BLaER1 treated with 17β-estradiol and CSF1 and Interleukin-3, amounts not matched to agents 10 nM and 100 nM (cell line): ENCODE measurements around the gene HPD.

ENCODE experiments used
- H3K27ac ChIP-seq, 11 experiments: shearing (Covaris generic); formaldehyde crosslinking; 2 replicates each; pipeline ENCODE4 v1.8.1; 2022
- H3K27me3 ChIP-seq, 11 experiments: shearing (Covaris generic); formaldehyde crosslinking; 2 replicates each; pipeline ENCODE4 v1.8.1; 2022
- H3K36me3 ChIP-seq, 11 experiments: shearing (Covaris generic); formaldehyde crosslinking; 2 replicates each; pipeline ENCODE4 v1.8.1; 2022
- H3K4me1 ChIP-seq, 10 experiments: shearing (Covaris generic); formaldehyde crosslinking; 2 replicates each; pipeline ENCODE4 v1.8.1; 2022
- H3K4me2 ChIP-seq, 11 experiments: shearing (Covaris generic); formaldehyde crosslinking; 2 replicates each; pipeline ENCODE4 v1.8.1; 2022
- H3K4me3 ChIP-seq, 10 experiments: shearing (Covaris generic); formaldehyde crosslinking; 2 replicates each; pipeline ENCODE4 v1.8.1; 2022
- H3K9ac ChIP-seq, 11 experiments: shearing (Covaris generic); formaldehyde crosslinking; 2 replicates each; pipeline ENCODE4 v1.8.1; 2022
- H3K9me3 ChIP-seq, 11 experiments: shearing (Covaris generic); formaldehyde crosslinking; replicated peaks in 1 of 11; 2 replicates each; pipeline ENCODE4 v1.8.1; 2022
- H4K20me1 ChIP-seq, 11 experiments: shearing (Covaris generic); formaldehyde crosslinking; 2 replicates each; pipeline ENCODE4 v1.8.1; 2022
- Cebpa-rat ChIP-seq, 11 experiments: shearing (Covaris generic); IDR thresholded peaks; 2 replicates each; pipeline ENCODE4 v1.8.1; 2022

HPD gene

GRCh38 chr12:121849665-121850064, 9.0 kb downstream of the HPD start:
- Histone ChIP-seq H3K27me3 (no peaks in the 10 kb centered on the region), H3K4me1 (peaks cover 0 to 26% (median 10%) of the 10 kb centered on the region in 10 experiments; a peak in 11 of 20 replicates), H4K20me1 (no peaks in the 10 kb centered on the region), H3K4me3 (no peak overlapping the region), H3K36me3 (no peaks in the 10 kb centered on the region), H3K9me3 (no peaks in the 10 kb centered on the region), H3K9ac (no peak overlapping the region), H3K4me2 (no peak overlapping the region), H3K27ac (no peak overlapping the region)
- no peak for TF ChIP-seq Cebpa-rat (IDR thresholded peaks at IDR 0.05)

- Histone ChIP-seq H3K9ac (no peak overlapping the region), H3K27ac (no peak overlapping the region), H3K4me3 (no peak overlapping the region), H3K9me3 (no peaks in the 10 kb centered on the region), H3K27me3 (no peaks in the 10 kb centered on the region), H3K4me2 (no peak overlapping the region), H4K20me1 (no peaks in the 10 kb centered on the region), H3K4me1 (peaks cover 0 to 24% (median 8%) of the 10 kb centered on the region in 10 experiments; a peak in 9 of 20 replicates), H3K36me3 (no peaks in the 10 kb centered on the region)
- no peak for TF ChIP-seq Cebpa-rat (IDR thresholded peaks at IDR 0.05)
Observed at GRCh38 chr12:121849211-121849610, 9.4 kb downstream of the HPD start.

GRCh38 chr12:121845701-121846100, 13.0 kb downstream of the HPD start:
- no peaks in the 10 kb centered on the region for H3K36me3 ChIP-seq
- H3K27me3 ChIP-seq: no peaks in the 10 kb centered on the region
- H3K9ac ChIP-seq: 0 out of 22 replicates have a peak overlapping the region, but pooled peaks of 1 of the 11 experiments have one; percentile 6
- no peaks in the 10 kb centered on the region for H3K9me3 ChIP-seq
- H3K4me3 ChIP-seq: no peak overlapping the region
- peak overlapping the region in 6 of 11 experiments; percentile 1 to 32 (median 8); a peak in 6 of 22 replicates for H3K4me2 ChIP-seq
- H3K4me1 ChIP-seq: peaks cover 0 to 19% (median 3%) of the 10 kb centered on the region in 10 experiments; a peak in 7 of 20 replicates
- no peak overlapping the region; a peak in 2 of 22 replicates for H3K27ac ChIP-seq
- H4K20me1 ChIP-seq: no peaks in the 10 kb centered on the region
- TF ChIP-seq Cebpa-rat (IDR thresholded peaks at IDR 0.05): no peak

- H3K27me3 ChIP-seq: no peaks in the 10 kb centered on the region
Observed at GRCh38 chr12:121843236-121843982, 15.2 kb downstream of the HPD start.

GRCh38 chr12:121839993-121840761, 18.5 kb downstream of the HPD start:
- H3K4me1 ChIP-seq: peaks cover 6 to 16% (median 11%) of the 10 kb centered on the region in 10 experiments
- peak overlapping the region in 10 of 11 experiments; percentile 1 to 76 (median 64); a peak in 17 of 22 replicates for H3K27ac ChIP-seq
- no peaks in the 10 kb centered on the region for H3K27me3 ChIP-seq
- no peaks in the 10 kb centered on the region for H3K36me3 ChIP-seq
- peak overlapping the region; percentile 60 to 74 (median 66) for H3K4me3 ChIP-seq
- H4K20me1 ChIP-seq: no peaks in the 10 kb centered on the region
- H3K9me3 ChIP-seq: no peaks in the 10 kb centered on the region
- H3K4me2 ChIP-seq: peak overlapping the region; percentile 84 to 99 (median 94)
- no peak for TF ChIP-seq Cebpa-rat (IDR thresholded peaks at IDR 0.05)
- H3K9ac ChIP-seq: peak overlapping the region; percentile 69 to 81 (median 77)

More at GRCh38 chr12:121843236-121843982, 15.2 kb downstream of the HPD start:
- no peaks in the 10 kb centered on the region for H4K20me1 ChIP-seq
- H3K4me2 ChIP-seq: no peak overlapping the region
- H3K4me1 ChIP-seq: peaks cover 6 to 30% (median 14%) of the 10 kb centered on the region in 10 experiments
- no peak overlapping the region for H3K27ac ChIP-seq
- H3K4me3 ChIP-seq: no peak overlapping the region
- H3K9me3 ChIP-seq: no peaks in the 10 kb centered on the region
- no peak for TF ChIP-seq Cebpa-rat (IDR thresholded peaks at IDR 0.05)
- H3K9ac ChIP-seq: no peak overlapping the region
- H3K36me3 ChIP-seq: no peaks in the 10 kb centered on the region

- H3K9ac ChIP-seq: peak overlapping the region; percentile 69 to 81 (median 77)
- no peaks in the 10 kb centered on the region for H4K20me1 ChIP-seq
- H3K4me3 ChIP-seq: peak overlapping the region; percentile 60 to 74 (median 66)
- no peak for TF ChIP-seq Cebpa-rat (IDR thresholded peaks at IDR 0.05)
- H3K36me3 ChIP-seq: no peaks in the 10 kb centered on the region
- peak overlapping the region; percentile 89 to 99 (median 94) for H3K4me2 ChIP-seq
- H3K4me1 ChIP-seq: peaks cover 6 to 16% (median 11%) of the 10 kb centered on the region in 10 experiments
- H3K27ac ChIP-seq: peak overlapping the region in 10 of 11 experiments; percentile 1 to 76 (median 64); a peak in 17 of 22 replicates
- H3K27me3 ChIP-seq: no peaks in the 10 kb centered on the region
- no peaks in the 10 kb centered on the region for H3K9me3 ChIP-seq
Observed at GRCh38 chr12:121839106-121839992, 19.3 kb downstream of the HPD start.

- TF ChIP-seq Cebpa-rat (IDR thresholded peaks at IDR 0.05): no peak
- no peaks in the 10 kb centered on the region for H3K27me3 ChIP-seq
- H3K27ac ChIP-seq: no peak overlapping the region
- no peaks in the 10 kb centered on the region; a peak in 1 of 22 replicates for H4K20me1 ChIP-seq
- no peak overlapping the region for H3K4me2 ChIP-seq
- peaks cover 6 to 16% (median 11%) of the 10 kb centered on the region in 10 experiments for H3K4me1 ChIP-seq
- H3K4me3 ChIP-seq: no peak overlapping the region
- no peak overlapping the region for H3K9ac ChIP-seq
- no peaks in the 10 kb centered on the region for H3K9me3 ChIP-seq
- 0 out of 22 replicates have a peak, but pooled peaks cover 0 to 7% (median 0%) of the 10 kb centered on the region in 11 experiments for H3K36me3 ChIP-seq
Observed at GRCh38 chr12:121838126-121838525, 20.5 kb downstream of the HPD start.

- no peak overlapping the region for H3K9ac ChIP-seq
- no peak overlapping the region for H3K27ac ChIP-seq
- H3K36me3 ChIP-seq: peaks cover 0 to 10% (median 2%) of the 10 kb centered on the region in 11 experiments; a peak in 7 of 22 replicates
- no peaks in the 10 kb centered on the region for H3K27me3 ChIP-seq
- no peaks in the 10 kb centered on the region; a peak in 1 of 22 replicates for H4K20me1 ChIP-seq
- no peak overlapping the region for H3K4me2 ChIP-seq
- no peak overlapping the region for H3K4me3 ChIP-seq
- no peak for TF ChIP-seq Cebpa-rat (IDR thresholded peaks at IDR 0.05)
- peaks cover 6 to 16% (median 11%) of the 10 kb centered on the region in 10 experiments for H3K4me1 ChIP-seq
- H3K9me3 ChIP-seq: no peaks in the 10 kb centered on the region
Observed at GRCh38 chr12:121837680-121838079, 21.0 kb downstream of the HPD start.
